Measurements from ENCODE around the gene HIGD1A.

The HIGD1A gene

GRCh38 chr3:42804106-42804830 lies at the start of gene HIGD1A:
Gene HIGD1A, minus strand, starts transcription at chr3:42804490. Its CDS starts 10,237 bp downstream, at chr3:42794253.
- peak within 1 kb of the TSS; percentile 95 for H3K4me3 ChIP-seq (ENCODE audit: low read length)
- peak; percentile 99 for DNase-seq (ENCODE audit: low read depth)
- TF ChIP-seq, protein P1, sequence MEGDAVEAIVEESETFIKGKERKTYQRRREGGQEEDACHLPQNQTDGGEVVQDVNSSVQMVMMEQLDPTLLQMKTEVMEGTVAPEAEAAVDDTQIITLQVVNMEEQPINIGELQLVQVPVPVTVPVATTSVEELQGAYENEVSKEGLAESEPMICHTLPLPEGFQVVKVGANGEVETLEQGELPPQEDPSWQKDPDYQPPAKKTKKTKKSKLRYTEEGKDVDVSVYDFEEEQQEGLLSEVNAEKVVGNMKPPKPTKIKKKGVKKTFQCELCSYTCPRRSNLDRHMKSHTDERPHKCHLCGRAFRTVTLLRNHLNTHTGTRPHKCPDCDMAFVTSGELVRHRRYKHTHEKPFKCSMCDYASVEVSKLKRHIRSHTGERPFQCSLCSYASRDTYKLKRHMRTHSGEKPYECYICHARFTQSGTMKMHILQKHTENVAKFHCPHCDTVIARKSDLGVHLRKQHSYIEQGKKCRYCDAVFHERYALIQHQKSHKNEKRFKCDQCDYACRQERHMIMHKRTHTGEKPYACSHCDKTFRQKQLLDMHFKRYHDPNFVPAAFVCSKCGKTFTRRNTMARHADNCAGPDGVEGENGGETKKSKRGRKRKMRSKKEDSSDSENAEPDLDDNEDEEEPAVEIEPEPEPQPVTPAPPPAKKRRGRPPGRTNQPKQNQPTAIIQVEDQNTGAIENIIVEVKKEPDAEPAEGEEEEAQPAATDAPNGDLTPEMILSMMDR (IDR thresholded peaks at IDR 0.05; ENCODE audit: insufficient read depth, low read depth, low read length, missing control alignments) = no peak

- TF ChIP-seq, protein P1 (IDR thresholded peaks at IDR 0.05; ENCODE audit: insufficient read depth, low read depth, low read length, missing control alignments) = no peak
- no peak overlapping the region for H3K4me3 ChIP-seq (ENCODE audit: low read length)
- no peak for DNase-seq (ENCODE audit: low read depth)
Measured at GRCh38 chr3:42853739-42854302, 49.5 kb upstream of the HIGD1A start.

- no peak for DNase-seq (ENCODE audit: low read depth)
- H3K4me3 ChIP-seq (ENCODE audit: low read length) = no peak overlapping the region
- TF ChIP-seq, protein P1 (IDR thresholded peaks at IDR 0.05; ENCODE audit: insufficient read depth, low read depth, low read length, missing control alignments) = no peak
Measured at GRCh38 chr3:42853056-42853455, 48.8 kb upstream of the HIGD1A start.

GRCh38 chr3:42852441-42852840 lies 48.2 kb upstream of the HIGD1A start:
- DNase-seq (ENCODE audit: low read depth) = peak; percentile 14
- no peak overlapping the region for H3K4me3 ChIP-seq (ENCODE audit: low read length)
- TF ChIP-seq, protein P1 (IDR thresholded peaks at IDR 0.05; ENCODE audit: insufficient read depth, low read depth, low read length, missing control alignments) = no peak

DNA sequence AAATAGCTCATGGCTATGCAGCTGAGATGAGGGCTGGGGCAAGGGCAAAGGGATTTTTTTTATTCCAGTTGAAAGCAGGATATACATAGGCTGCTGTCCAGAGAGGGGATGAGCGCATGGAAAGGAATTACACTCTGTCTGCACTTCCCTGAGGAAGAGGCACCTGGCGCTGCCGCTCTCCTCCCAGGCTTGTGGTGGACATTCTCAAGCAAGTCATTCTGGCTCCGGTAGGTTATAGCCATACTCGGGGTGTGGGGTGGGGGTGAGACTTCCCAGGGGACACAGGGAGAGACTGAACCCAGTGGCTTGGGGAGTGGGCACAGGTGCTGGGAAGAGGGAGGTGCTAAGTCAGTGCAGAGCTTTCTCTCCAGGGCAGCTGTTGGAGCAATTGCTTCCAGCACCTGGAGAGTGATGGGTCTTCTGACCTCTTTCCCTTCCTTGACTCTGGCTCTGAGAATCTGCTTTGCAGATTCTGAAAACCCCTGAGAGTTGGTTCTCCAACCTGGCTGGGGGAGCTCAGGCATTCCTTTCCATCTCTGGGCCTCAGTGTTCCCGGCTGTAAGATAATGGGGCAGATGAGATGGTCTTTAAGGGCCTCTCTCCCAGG lies 47.0 kb upstream of the HIGD1A start:
- TF ChIP-seq, protein P1 (IDR thresholded peaks at IDR 0.05; ENCODE audit: insufficient read depth, low read depth, low read length, missing control alignments) = no peak
- H3K4me3 ChIP-seq (ENCODE audit: low read length) = no peak overlapping the region
- DNase-seq (ENCODE audit: low read depth) = peak; percentile 31

DNA sequence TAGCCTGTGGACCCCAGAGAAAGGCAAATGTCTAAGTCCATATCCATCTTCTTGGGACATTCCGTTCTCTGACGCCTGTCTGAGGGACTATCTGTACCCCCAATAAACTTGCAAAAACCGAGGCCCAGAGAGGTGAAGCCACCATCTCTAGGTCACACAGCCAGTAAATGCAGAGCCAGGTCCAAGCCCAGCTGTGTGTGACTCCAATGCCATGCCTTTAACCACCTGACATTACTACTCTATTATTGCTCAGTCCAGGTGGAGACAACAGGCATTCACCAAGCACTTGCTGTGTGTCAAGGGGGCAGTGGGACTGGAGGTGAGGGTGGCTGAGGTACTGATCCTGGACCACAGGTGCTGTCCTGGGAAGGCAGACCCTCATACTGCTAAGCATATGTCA lies 46.0 kb upstream of the HIGD1A start:
- H3K4me3 ChIP-seq (ENCODE audit: low read length) = no peak overlapping the region
- no peak for DNase-seq (ENCODE audit: low read depth)
- TF ChIP-seq, protein P1 (IDR thresholded peaks at IDR 0.05; ENCODE audit: insufficient read depth, low read depth, low read length, missing control alignments) = no peak

Measured in epithelial cell of esophagus (primary cell).